Sigmoid colon (tissue), 7 donors: Measurements from ENCODE around the gene ATMIN. TPM values are rescaled to one million over a fixed set of nuclear protein-coding genes. Genes with fewer than 3 reads are reported as not detected.
A peak's percentile ranks its signal among the peaks of the same experiment; 100 is the strongest.

ENCODE experiments used
- DNase-seq: peaks from one replicate; pipeline ENCODE4 v3.0.0-alpha.2; 2019
- H3K27ac ChIP-seq, 4 donors: fragments of 200-600 bp; sonication (generic); one replicate each; pipeline ENCODE4 v1.5.1; 2016 to 2019; ENCODE audit warnings: mild to moderate bottlenecking in 1 of 4
- H3K27me3 ChIP-seq, 3 donors: fragments of 200-600 bp; sonication (generic); one replicate each; pipeline ENCODE4 v1.5.1; 2019; ENCODE audit warnings: mild to moderate bottlenecking in 1 of 3
- H3K36me3 ChIP-seq, 4 donors: fragments of 200-600 bp; sonication (generic); one replicate each; pipeline ENCODE4 v1.5.1; 2016 to 2019
- H3K4me1 ChIP-seq, 4 donors: fragments of 200-600 bp; sonication (generic); one replicate each; pipeline ENCODE4 v1.5.1; 2017 to 2019
- H3K4me3 ChIP-seq, 4 donors: fragments of 200-600 bp; sonication (generic); one replicate each; pipeline ENCODE4 v1.5.1; 2017 to 2019; ENCODE audit warnings: mild to moderate bottlenecking in 2 of 4, moderate library complexity in 1 of 4
- H3K9me3 ChIP-seq, 4 donors: fragments of 200-600 bp in 3 of 4; sonication (generic) in 3 of 4; one replicate each; pipeline versions ENCODE4 v1.5.1 to v1.6.1; 2013 to 2019
- EP300 ChIP-seq, 4 donors: sonication (generic); formaldehyde crosslinking; IDR thresholded peaks; one replicate each; pipeline ENCODE4 v1.6.1; 2017; ENCODE audit warnings: antibody characterized with exemption in 4 of 4
- POLR2A ChIP-seq, 2 donors: fragments of 450-650 bp; IDR thresholded peaks; one replicate each; pipeline ENCODE4 v1.6.1; 2016; ENCODE audit warnings: antibody characterized with exemption in 2 of 2, mild to moderate bottlenecking in 2 of 2, moderate library complexity in 2 of 2
- POLR2AphosphoS5 ChIP-seq, 4 donors: sonication (generic); formaldehyde crosslinking; IDR thresholded peaks; one replicate each; pipeline ENCODE4 v1.6.1; 2017; ENCODE audit warnings: antibody characterized with exemption in 4 of 4
- WGBS, 2 donors: extraction: QIAGEN DNeasy Blood & Tissue Kit; methylation state at CpG; one replicate each; pipeline ENCODE4 v1.1.7; 2013; 5-methylcytosine and 5-hydroxymethylcytosine counted together
- intact Hi-C: fragments of 100-400 bp; cut with DNase I; formaldehyde crosslinking; loops from one replicate; pipeline ENCODE4 v1.15.1; 2023
- polyA plus RNA-seq, 3 donors: library from polyadenylated mRNA; stranded (reverse); fragments of 200-250 nt; gene quantifications; one replicate each; pipeline ENCODE4 v1.2.3, GENCODE V29; 2013
- total RNA-seq, 4 donors: library from RNA; depleted of rRNA; stranded (reverse); fragments of >200 nt; gene quantifications; one replicate each; pipeline ENCODE4 v1.1.0, GENCODE V29; 2016
- TF ChIP-seq, protein P1 (sequence below), 4 experiments: fragments of 450-650 bp in 3 of 4; fragments of 200-600 bp in 1 of 4; IDR thresholded peaks; one replicate each; pipeline ENCODE4 v1.5.1; 2016 to 2019; ENCODE audit warnings: antibody characterized with exemption in 4 of 4, mild to moderate bottlenecking in 3 of 4, moderate library complexity in 2 of 4
- donor health status: healthy with polysubstance abuse.
- donor health status: Bipolar disorder and iron deficiency.
- donor health status: healthy.

Gene ATMIN
- total and polyA plus RNA-seq, 7 donors: 14.1 to 31.9 (median 26.3) TPM

DNA sequence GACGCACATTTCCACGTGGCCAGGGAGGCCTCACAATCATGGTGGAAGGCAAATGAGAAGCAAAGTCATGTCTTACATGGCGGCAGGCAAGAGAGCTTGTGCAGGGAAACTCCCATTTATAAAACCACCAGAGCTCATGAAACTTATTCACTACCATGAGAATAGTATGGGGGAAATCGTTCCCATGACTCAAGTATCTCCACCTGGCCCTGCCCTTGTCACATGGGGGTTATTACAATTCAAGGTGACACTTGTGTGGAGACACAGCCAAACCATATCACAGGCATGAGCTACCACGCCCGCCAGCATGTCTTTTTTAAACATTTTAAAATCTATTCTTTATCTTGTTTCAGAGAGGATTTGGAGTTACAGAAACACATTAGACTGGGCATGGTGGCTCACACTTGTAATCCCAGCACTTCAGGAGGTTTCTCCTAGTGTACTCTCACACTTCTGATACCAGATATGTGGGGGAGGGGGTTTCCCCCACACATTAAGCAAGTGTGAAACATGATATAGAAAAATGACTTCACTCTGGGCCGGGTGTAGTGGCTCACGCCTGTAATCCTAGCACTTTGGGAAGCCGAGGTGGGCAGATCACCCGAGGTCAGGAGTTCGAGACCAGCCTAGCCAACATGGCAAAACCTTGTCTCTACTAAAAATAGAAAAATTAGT lies 5.6 kb upstream of the ATMIN start:
- Histone ChIP-seq H3K4me3 (no peak overlapping the region), H3K27ac (no peak overlapping the region), H3K36me3 (no peaks in the 10 kb centered on the region), H3K4me1 (no peaks in the 10 kb centered on the region), H3K27me3 (no peaks in the 10 kb centered on the region), H3K9me3 (no peaks in the 10 kb centered on the region)
- TF ChIP-seq POLR2AphosphoS5 (IDR thresholded peaks at IDR 0.05) (no peak), EP300 (IDR thresholded peaks at IDR 0.05) (no peak), POLR2A (IDR thresholded peaks at IDR 0.05) (no peak)
- TF ChIP-seq, protein P1, sequence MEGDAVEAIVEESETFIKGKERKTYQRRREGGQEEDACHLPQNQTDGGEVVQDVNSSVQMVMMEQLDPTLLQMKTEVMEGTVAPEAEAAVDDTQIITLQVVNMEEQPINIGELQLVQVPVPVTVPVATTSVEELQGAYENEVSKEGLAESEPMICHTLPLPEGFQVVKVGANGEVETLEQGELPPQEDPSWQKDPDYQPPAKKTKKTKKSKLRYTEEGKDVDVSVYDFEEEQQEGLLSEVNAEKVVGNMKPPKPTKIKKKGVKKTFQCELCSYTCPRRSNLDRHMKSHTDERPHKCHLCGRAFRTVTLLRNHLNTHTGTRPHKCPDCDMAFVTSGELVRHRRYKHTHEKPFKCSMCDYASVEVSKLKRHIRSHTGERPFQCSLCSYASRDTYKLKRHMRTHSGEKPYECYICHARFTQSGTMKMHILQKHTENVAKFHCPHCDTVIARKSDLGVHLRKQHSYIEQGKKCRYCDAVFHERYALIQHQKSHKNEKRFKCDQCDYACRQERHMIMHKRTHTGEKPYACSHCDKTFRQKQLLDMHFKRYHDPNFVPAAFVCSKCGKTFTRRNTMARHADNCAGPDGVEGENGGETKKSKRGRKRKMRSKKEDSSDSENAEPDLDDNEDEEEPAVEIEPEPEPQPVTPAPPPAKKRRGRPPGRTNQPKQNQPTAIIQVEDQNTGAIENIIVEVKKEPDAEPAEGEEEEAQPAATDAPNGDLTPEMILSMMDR (IDR thresholded peaks at IDR 0.05): no peak
- WGBS, 2 donors: 84 to 94% methylated on average over 11 of the region's 11 CpGs
- intact Hi-C loops: loop anchor here (10.0 kb wide), 1 partner anchor 175 kb away; no protein-coding TSS in a partner anchor
- DNase-seq: no peak

DNA sequence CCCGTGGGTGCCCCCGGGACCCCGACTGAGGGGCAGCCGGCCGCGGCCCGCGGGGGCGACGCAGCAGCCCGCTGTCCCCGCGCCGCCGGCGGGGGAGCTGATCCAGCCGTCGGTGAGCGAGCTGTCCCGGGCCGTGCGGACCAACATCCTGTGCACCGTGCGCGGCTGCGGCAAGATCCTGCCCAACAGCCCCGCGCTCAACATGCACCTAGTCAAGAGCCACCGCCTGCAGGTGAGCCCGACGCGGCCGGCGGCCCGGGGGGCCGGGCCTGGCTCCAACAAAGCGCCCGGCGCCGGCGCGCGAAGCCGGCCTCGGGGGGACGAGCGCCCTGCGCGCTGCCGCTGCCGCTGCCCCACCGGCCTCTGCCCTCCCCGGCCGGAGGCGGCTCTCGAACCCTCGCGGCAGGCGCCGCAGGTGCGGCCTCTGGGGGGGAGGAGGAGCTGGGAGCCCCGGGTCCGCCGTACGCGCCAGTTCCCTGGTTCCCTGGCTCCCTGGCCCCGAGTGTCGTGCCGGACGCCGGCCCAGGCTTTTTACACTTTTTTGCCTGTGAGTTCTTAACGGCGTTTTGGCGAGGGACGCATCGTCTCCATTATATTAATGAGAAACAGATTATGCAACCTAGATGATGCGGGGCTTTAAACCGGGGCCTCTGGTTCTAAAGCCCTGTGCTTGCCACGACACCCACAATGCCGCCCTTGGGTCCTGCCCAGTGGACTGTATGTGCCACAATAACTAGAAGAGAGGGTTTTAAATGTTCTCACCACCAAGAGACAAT lies 521 bp downstream of the ATMIN start:
- peak overlapping the region; percentile 61 to 84 (median 71) for H3K4me3 ChIP-seq
- H3K9me3 ChIP-seq: no peaks in the 10 kb centered on the region
- WGBS, 2 donors: 0 to 1% methylated on average over 80 of the region's 80 CpGs
- H3K4me1 ChIP-seq: peaks cover 0 to 32% (median 23%) of the 10 kb centered on the region in 4 donors
- H3K36me3 ChIP-seq: peaks cover 0 to under 1% (median 0%) of the 10 kb centered on the region in 4 donors
- no peaks in the 10 kb centered on the region for H3K27me3 ChIP-seq
- intact Hi-C loops: loop anchor here (2.0 to 10.0 kb wide), 5 partner anchors 29 to 701 kb away; partner anchors contain the start of genes C16orf46, CENPN, CMC2 and GCSH
- TF ChIP-seq POLR2AphosphoS5 (IDR thresholded peaks at IDR 0.05): no peak
- TF ChIP-seq, protein P1 (IDR thresholded peaks at IDR 0.05): no peak
- TF ChIP-seq EP300 (IDR thresholded peaks at IDR 0.05): no peak
- no peak for TF ChIP-seq POLR2A (IDR thresholded peaks at IDR 0.05)
- peak; percentile 72 for DNase-seq
- H3K27ac ChIP-seq: peak overlapping the region; percentile 60 to 86 (median 78)

DNA sequence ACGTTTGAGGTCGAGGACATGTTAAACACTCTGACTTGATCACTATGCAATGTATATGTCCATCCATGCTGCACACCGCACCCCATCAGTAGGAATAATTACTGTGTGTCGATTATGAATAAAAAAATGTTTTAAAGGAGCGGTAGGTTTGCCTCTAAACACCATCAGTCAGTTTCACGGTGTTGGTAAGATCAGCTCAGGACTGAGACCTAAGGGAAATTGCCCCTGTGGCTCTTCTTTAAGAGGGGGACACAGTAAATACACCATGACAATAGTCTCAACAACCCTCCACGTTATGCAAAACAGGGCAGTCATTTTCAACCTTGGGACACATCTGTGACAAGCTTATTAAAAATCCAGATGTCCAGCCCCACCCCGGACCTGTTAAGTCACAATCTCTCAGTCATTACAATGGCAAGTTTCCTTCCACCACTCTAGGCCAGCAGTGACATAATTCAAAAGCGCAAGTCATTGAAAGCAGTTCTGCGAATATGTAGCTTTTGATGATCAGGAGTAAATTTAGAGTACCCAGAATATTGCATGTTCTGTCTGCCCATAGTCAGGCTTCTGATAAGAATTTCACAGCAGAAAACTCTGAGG lies 1.2 kb downstream of the ATMIN start:
- H3K4me3 ChIP-seq: peak overlapping the region; percentile 61 to 84 (median 71)
- peaks cover 0 to 8% (median 4%) of the 10 kb centered on the region in 4 donors for H3K36me3 ChIP-seq
- 21 to 34% methylated on average over 10 of the region's 10 CpGs for WGBS, 2 donors
- no peak for DNase-seq
- intact Hi-C loops: loop anchor here (2.0 to 10.0 kb wide), 4 partner anchors 40 to 700 kb away; partner anchors contain the start of genes C16orf46 and GCSH
- peaks cover 0 to 32% (median 23%) of the 10 kb centered on the region in 4 donors for H3K4me1 ChIP-seq
- peak overlapping the region; percentile 60 to 86 (median 78) for H3K27ac ChIP-seq
- no peaks in the 10 kb centered on the region for H3K27me3 ChIP-seq
- H3K9me3 ChIP-seq: no peaks in the 10 kb centered on the region
- no peak for TF ChIP-seq POLR2AphosphoS5 (IDR thresholded peaks at IDR 0.05)
- no peak for TF ChIP-seq POLR2A (IDR thresholded peaks at IDR 0.05)
- TF ChIP-seq, protein P1 (IDR thresholded peaks at IDR 0.05): no peak
- TF ChIP-seq EP300 (IDR thresholded peaks at IDR 0.05): no peak

DNA sequence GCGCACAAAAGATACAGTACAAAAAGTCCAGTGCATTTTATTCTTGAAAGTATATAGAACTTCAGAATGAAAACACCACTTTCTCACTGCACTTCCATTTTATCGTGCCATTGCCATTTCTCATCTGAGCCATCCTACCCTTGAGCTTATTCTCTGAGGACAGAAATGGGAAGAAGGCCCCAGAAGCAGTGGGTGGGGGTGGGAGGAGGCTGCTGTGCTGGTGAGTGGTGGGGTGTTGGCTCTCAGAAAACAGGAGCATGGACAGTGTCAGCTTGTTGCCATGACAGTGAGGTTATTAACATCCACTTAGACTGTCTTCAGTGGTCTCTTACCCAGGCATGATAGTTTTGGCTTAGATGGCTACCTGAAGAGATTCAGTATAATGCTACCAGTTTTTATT lies 4.5 kb downstream of the ATMIN start:
- no peak overlapping the region for H3K27ac ChIP-seq

More for the DNA sequence above, 4.5 kb downstream of the ATMIN start:
- intact Hi-C loops: no loop called here
- H3K9me3 ChIP-seq: no peaks in the 10 kb centered on the region
- no peak overlapping the region for H3K4me3 ChIP-seq
- no peak for DNase-seq
- WGBS, 2 donors: 96 to 97% methylated on average over 2 of the region's 2 CpGs
- H3K36me3 ChIP-seq: peaks cover 8 to 40% (median 32%) of the 10 kb centered on the region in 4 donors
- peaks cover 0 to 32% (median 23%) of the 10 kb centered on the region in 4 donors for H3K4me1 ChIP-seq
- H3K27me3 ChIP-seq: no peaks in the 10 kb centered on the region
- TF ChIP-seq EP300 (IDR thresholded peaks at IDR 0.05): no peak
- TF ChIP-seq POLR2A (IDR thresholded peaks at IDR 0.05): no peak
- no peak for TF ChIP-seq POLR2AphosphoS5 (IDR thresholded peaks at IDR 0.05)
- TF ChIP-seq, protein P1 (IDR thresholded peaks at IDR 0.05): no peak
